Gastrocnemius medialis (tissue), 4 donors: Measurements from ENCODE around the gene MPZL3.

Experiments
- POLR2A ChIP-seq, 2 donors: fragments of 450-650 bp; IDR thresholded peaks; one replicate each; pipeline ENCODE4 v1.6.1; 2017; ENCODE audit warnings: antibody characterized with exemption in 2 of 2, mild to moderate bottlenecking in 2 of 2, moderate library complexity in 2 of 2
- TF ChIP-seq, protein P1 (sequence below), 5 experiments: fragments of 450-650 bp in 3 of 5; fragments of 200-600 bp in 2 of 5; sonication (generic) in 2 of 5; IDR thresholded peaks in 4 of 5; conservative IDR thresholded peaks in 1 of 5; 1 replicate in 4 of 5; 2 replicates in 1 of 5; pipeline ENCODE4 v1.5.1; 2016 to 2019; ENCODE audit warnings: antibody characterized with exemption in 5 of 5, mild to moderate bottlenecking in 3 of 5, moderate library complexity in 3 of 5

DNA sequence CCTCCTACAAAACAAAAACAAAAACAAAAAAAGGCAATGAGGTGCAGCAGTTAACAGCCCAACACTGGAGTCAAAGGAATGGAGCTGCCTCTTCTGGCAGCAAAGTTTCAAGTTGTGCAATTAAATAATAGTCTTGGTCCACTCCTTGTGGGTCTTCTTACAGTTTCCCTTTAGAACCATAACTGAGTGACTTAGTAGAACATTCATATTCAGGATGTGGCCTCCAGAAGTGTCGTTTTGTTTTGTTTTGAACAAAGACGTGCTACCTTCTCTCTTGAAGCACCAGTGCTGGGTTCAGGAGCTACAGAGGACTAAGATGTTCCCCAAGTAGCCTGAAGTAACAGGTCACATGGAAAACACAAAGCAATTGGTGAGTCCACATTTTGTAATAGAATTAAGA, 25.4 kb downstream of the MPZL3 start:
- TF ChIP-seq, protein P1, sequence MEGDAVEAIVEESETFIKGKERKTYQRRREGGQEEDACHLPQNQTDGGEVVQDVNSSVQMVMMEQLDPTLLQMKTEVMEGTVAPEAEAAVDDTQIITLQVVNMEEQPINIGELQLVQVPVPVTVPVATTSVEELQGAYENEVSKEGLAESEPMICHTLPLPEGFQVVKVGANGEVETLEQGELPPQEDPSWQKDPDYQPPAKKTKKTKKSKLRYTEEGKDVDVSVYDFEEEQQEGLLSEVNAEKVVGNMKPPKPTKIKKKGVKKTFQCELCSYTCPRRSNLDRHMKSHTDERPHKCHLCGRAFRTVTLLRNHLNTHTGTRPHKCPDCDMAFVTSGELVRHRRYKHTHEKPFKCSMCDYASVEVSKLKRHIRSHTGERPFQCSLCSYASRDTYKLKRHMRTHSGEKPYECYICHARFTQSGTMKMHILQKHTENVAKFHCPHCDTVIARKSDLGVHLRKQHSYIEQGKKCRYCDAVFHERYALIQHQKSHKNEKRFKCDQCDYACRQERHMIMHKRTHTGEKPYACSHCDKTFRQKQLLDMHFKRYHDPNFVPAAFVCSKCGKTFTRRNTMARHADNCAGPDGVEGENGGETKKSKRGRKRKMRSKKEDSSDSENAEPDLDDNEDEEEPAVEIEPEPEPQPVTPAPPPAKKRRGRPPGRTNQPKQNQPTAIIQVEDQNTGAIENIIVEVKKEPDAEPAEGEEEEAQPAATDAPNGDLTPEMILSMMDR (IDR thresholded peaks at IDR 0.05 in 4 of 5, conservative IDR thresholded peaks at IDR 0.05 in 1 of 5), result no peak
- no peak for TF ChIP-seq POLR2A (IDR thresholded peaks at IDR 0.05)
